NT2/D1 (cell line): Measurements from ENCODE around the gene SPATA9.

Source experiments
- SUZ12 ChIP-seq: IDR thresholded peaks from 2 replicates; pipeline ENCODE4 v1.6.1; 2011; ENCODE audit not compliant: insufficient read length, insufficient read depth; ENCODE audit errors: extremely low read depth
- YY1 ChIP-seq: IDR thresholded peaks from 2 replicates; pipeline ENCODE4 v1.6.1; 2011; ENCODE audit not compliant: insufficient read length, insufficient read depth
- ZNF274 ChIP-seq: IDR thresholded peaks from 2 replicates; pipeline ENCODE4 v1.6.1; 2011; ENCODE audit warnings: mild to moderate bottlenecking, low read depth, low read length

DNA sequence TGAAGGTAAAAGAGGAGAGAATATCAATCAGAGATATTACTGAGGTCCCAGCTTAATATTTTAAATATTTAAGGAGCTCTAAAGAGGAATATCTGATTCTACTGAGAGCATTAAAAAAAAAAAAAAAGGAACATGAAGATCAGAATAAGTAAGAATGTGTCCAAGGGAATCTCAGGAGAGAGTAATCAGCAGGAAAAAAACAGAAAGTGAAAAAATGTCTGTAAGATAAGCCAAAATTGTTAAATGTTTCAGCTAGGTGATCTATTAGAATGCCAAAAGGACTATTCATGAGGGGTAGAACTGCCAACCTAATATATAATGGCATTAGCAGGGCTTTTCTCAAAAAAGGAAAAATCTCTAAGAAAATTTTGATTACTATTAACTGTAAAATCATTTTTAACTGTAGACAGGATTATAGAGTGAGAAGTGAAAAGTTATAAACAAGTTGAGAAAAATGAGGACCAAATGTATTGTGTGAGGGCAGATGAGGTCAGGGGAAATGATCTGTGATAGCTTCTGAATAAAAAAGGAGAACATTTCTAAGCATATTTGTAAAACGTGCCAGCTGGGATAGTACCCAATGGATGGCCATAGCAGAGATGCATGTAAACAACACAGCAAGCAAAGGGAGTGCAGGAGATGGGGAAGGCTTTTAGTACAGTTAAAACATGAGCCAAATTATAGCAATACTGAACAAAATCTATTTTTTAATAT lies 38.9 kb upstream of the SPATA9 start:
- TF ChIP-seq YY1 (no peak), SUZ12 (no peak), ZNF274 (no peak)
